ENCODE results near the gene USP5. TPM values are rescaled to one million over a fixed set of nuclear protein-coding genes. Genes with fewer than 3 reads are reported as not detected.
A peak's percentile ranks its signal among the peaks of the same experiment; 100 is the strongest.
"Not testable (repeated sequence)": the region's sequence is repeated elsewhere in the genome, so short reads cannot be mapped to it uniquely, and the experiment has no call there.

USP5 gene
- polyA plus RNA-seq, 3 donors = 28.0 to 32.4 (median 29.9) TPM

GRCh38 chr12:6905414-6906040, 53.6 kb downstream of the USP5 start:
- WGBS (ENCODE audit: insufficient coverage) = 90% methylated on average over 2 of the region's 5 CpGs
- no peak overlapping the region for H3K9ac ChIP-seq (ENCODE audit: insufficient read depth, low read length, poor library complexity, severe bottlenecking)
- peak overlapping the region in 1 of 2 donors; percentile 84 for H3K27ac ChIP-seq (ENCODE audit: low read depth in 1 of 2, low read length in 2 of 2)
- H3K27me3 ChIP-seq (ENCODE audit: control insufficient read depth in 2 of 2, insufficient read depth in 2 of 2, low read length in 2 of 2) = no peaks in the 10 kb centered on the region
- H2AFZ ChIP-seq (ENCODE audit: insufficient read depth, low read depth, low read length, poor library complexity, severe bottlenecking) = peak overlapping the region; percentile 91
- no peaks in the 10 kb centered on the region for H3K79me2 ChIP-seq (ENCODE audit: insufficient read depth, low read length)
- H3K27me3 Mint-ChIP-seq (ENCODE audit: low read depth in 3 of 3) = peaks cover 0 to 5% (median 0%) of the 10 kb centered on the region in 3 donors
- H3K4me1 ChIP-seq (ENCODE audit: control insufficient read depth in 1 of 2, insufficient read depth in 2 of 2, low read length in 2 of 2) = peaks cover 12 to 14% of the 10 kb centered on the region in 2 donors
- H3K36me3 ChIP-seq (replicated peaks in 1 of 2; ENCODE audit: control insufficient read depth in 1 of 2, insufficient read depth in 2 of 2, low read length in 2 of 2) = peaks cover 0 to 9% of the 10 kb centered on the region in 2 donors
- no peaks in the 10 kb centered on the region for H3K9me3 Mint-ChIP-seq
- no peak overlapping the region for H3K4me3 Mint-ChIP-seq
- H3K27ac Mint-ChIP-seq = no peak overlapping the region
- H3K4me1 Mint-ChIP-seq = no peaks in the 10 kb centered on the region
- no peak for DNase-seq
- H3K36me3 Mint-ChIP-seq = peaks cover 3 to 5% of the 10 kb centered on the region in 2 donors
- no peaks in the 10 kb centered on the region for H3K9me3 ChIP-seq (replicated peaks in 1 of 2; ENCODE audit: control insufficient read depth in 1 of 2, insufficient read depth in 1 of 2, low read length in 2 of 2)
- no peak for TF ChIP-seq CTCF (IDR thresholded peaks at IDR 0.05)
- no peaks in the 10 kb centered on the region for H4K20me1 ChIP-seq (ENCODE audit: insufficient read depth, low read length)
- peak overlapping the region in 2 of 3 experiments; percentile 77 to 89 for H3K4me3 ChIP-seq (replicated peaks in 1 of 3; ENCODE audit: low read depth in 2 of 3, low read length in 3 of 3)
- intact Hi-C loops (cut with micrococcal nuclease) = loop anchor here (5.0 to 10.0 kb wide), 2 partner anchors 33 to 51 kb away; partner anchors contain the start of genes CDCA3 (in 1 of the 2), SPSB2 (in 1 of the 2) and USP5 (in 1 of the 2)
- peak overlapping the region; percentile 94 for H3K4me2 ChIP-seq (replicated peaks; ENCODE audit: extremely low read depth, low read length, poor library complexity, severe bottlenecking)

GRCh38 chr12:6908141-6908540, 56.2 kb downstream of the USP5 start:
- H3K4me2 ChIP-seq (replicated peaks; ENCODE audit: extremely low read depth, low read length, poor library complexity, severe bottlenecking); H4K20me1 ChIP-seq (ENCODE audit: insufficient read depth, low read length); H3K27ac ChIP-seq (ENCODE audit: low read depth in 1 of 2, low read length in 2 of 2); H3K4me1 Mint-ChIP-seq; H3K4me3 Mint-ChIP-seq; H3K9ac ChIP-seq (ENCODE audit: insufficient read depth, low read length, poor library complexity, severe bottlenecking); H3K36me3 Mint-ChIP-seq; H3K4me3 ChIP-seq (replicated peaks in 1 of 3; ENCODE audit: low read depth in 2 of 3, low read length in 3 of 3); H2AFZ ChIP-seq (ENCODE audit: insufficient read depth, low read depth, low read length, poor library complexity, severe bottlenecking); H3K9me3 ChIP-seq (replicated peaks in 1 of 2; ENCODE audit: control insufficient read depth in 1 of 2, insufficient read depth in 1 of 2, low read length in 2 of 2); DNase-seq; H3K9me3 Mint-ChIP-seq; H3K36me3 ChIP-seq (replicated peaks in 1 of 2; ENCODE audit: control insufficient read depth in 1 of 2, insufficient read depth in 2 of 2, low read length in 2 of 2); H3K79me2 ChIP-seq (ENCODE audit: insufficient read depth, low read length): not testable (repeated sequence)
- Histone ChIP-seq H3K27me3 (ENCODE audit: control insufficient read depth in 2 of 2, insufficient read depth in 2 of 2, low read length in 2 of 2) (peaks cover 9 to 21% of the 10 kb centered on the region in 2 donors), H3K4me1 (ENCODE audit: control insufficient read depth in 1 of 2, insufficient read depth in 2 of 2, low read length in 2 of 2) (peaks cover 12 to 13% of the 10 kb centered on the region in 2 donors)
- peak overlapping the region in 1 of 7 donors; percentile 20 for H3K27ac Mint-ChIP-seq
- no CpG with 5 or more reads among the region's 11 CpGs for WGBS (ENCODE audit: insufficient coverage)
- peaks cover 15 to 28% (median 19%) of the 10 kb centered on the region in 3 donors for H3K27me3 Mint-ChIP-seq (ENCODE audit: low read depth in 3 of 3)
- intact Hi-C loops (cut with micrococcal nuclease) = loop anchor here (5.0 to 10.0 kb wide), 2 partner anchors 36 to 53 kb away; partner anchors contain the start of genes CDCA3 (in 1 of the 2), SPSB2 (in 1 of the 2) and USP5 (in 1 of the 2)

All from CD14-positive monocyte (primary cell).